Hepatocyte (in vitro differentiated cells): Measurements from ENCODE around the gene BBLN.

Experiments
- CTCF ChIP-seq: fragments of 200-600 bp; sonication (generic); IDR thresholded peaks from 2 replicates; pipeline ENCODE4 v1.5.1; 2016; ENCODE audit warnings: antibody characterized with exemption, mild to moderate bottlenecking; ENCODE audit not compliant: poor library complexity
- EZH2 ChIP-seq: fragments of 200-600 bp; sonication (generic); IDR thresholded peaks from 2 replicates; pipeline ENCODE4 v1.6.1; 2016; ENCODE audit warnings: antibody characterized with exemption, mild to moderate bottlenecking, borderline replicate concordance
- EZH2phosphoT487 ChIP-seq: fragments of 200-600 bp; sonication (generic); IDR thresholded peaks from one replicate; pipeline ENCODE4 v1.6.1; 2018; ENCODE audit warnings: antibody characterized with exemption, mild to moderate bottlenecking, low read depth, moderate library complexity; ENCODE audit not compliant: unreplicated experiment, severe bottlenecking

DNA sequence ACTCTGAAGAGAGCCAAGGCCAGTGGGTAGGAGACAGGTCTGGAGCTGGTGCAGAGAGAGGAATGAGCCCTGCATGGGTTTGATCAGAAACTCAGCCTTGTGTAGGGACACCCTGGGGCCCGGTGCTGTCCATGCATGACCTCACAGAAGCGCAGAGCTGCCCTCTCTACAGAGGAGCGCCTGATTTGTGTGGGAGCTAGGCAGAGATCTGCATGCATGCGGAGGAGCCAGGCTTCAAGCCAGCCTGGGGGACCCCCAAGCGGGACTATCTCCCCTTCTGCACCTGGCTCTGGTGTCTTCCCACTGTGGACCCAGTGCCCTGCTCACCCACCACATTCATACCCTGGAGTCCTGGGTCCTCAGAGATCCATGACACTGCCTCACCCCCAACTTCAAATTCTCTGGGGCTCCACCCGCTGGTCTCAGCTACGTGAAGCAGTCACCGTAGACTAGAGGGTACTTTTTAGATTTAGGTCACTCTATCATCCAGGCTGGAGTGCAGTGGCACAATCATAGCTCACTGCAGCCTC is 13.4 kb upstream of the BBLN start:
- TF ChIP-seq EZH2 (no peak), CTCF (no peak), EZH2phosphoT487 (no peak)
